ENCODE results near the gene FGG.

DNA sequence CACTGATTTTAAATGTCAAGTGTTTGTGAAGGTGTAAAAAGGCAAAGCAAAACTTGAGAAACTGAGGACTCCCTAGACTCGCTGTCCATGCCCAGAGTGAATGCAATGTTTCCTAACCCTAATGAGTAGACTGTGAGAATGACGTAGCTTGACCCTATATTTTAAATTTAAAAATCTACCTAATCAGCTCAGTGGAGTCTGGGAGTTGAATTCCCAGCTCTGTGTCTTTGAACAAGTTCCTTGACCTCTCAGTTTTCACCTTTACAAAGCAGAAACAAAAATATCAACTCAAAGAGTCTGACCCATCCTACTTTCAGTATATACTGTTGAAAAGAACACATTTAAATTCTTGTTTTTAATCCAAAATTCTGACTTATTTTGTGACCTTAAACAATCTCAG lies 24.3 kb downstream of the FGG start:
- TF ChIP-seq, protein P1, sequence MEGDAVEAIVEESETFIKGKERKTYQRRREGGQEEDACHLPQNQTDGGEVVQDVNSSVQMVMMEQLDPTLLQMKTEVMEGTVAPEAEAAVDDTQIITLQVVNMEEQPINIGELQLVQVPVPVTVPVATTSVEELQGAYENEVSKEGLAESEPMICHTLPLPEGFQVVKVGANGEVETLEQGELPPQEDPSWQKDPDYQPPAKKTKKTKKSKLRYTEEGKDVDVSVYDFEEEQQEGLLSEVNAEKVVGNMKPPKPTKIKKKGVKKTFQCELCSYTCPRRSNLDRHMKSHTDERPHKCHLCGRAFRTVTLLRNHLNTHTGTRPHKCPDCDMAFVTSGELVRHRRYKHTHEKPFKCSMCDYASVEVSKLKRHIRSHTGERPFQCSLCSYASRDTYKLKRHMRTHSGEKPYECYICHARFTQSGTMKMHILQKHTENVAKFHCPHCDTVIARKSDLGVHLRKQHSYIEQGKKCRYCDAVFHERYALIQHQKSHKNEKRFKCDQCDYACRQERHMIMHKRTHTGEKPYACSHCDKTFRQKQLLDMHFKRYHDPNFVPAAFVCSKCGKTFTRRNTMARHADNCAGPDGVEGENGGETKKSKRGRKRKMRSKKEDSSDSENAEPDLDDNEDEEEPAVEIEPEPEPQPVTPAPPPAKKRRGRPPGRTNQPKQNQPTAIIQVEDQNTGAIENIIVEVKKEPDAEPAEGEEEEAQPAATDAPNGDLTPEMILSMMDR (IDR thresholded peaks at IDR 0.05) = no peak
- TF ChIP-seq POLR2A (IDR thresholded peaks at IDR 0.05) = no peak
